ENCODE results near the gene GRIK3.

DNA sequence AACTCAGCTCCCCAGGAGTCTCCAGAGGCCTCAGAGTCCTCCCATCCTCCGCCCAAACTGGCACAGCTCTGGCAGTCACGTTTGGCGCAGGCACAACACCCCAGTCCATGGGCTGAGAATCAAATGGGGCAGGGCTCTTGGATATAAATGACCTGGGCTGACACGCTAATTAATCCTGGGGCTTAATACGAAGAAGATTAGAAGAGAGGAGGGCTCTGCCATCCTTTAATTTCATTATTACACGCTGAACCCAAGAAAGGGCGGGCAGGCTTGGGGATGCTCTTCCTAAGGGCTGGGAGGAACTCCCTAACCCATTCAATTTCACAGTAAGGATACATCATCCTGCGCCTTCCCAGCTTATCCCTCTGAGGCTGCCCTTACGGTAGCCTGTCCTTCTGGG, 2.4 kb downstream of the GRIK3 start:
- TF ChIP-seq JUN (CRISPR knock-in tag; IDR thresholded peaks at IDR 0.05) (no peak), RELA (CRISPR knock-in tag; IDR thresholded peaks at IDR 0.05; ENCODE audit: borderline replicate concordance) (no peak), ZNF317 (CRISPR knock-in tag; IDR thresholded peaks at IDR 0.05; ENCODE audit: borderline replicate concordance, low read depth) (no peak)
- TF ChIP-seq, protein P1, sequence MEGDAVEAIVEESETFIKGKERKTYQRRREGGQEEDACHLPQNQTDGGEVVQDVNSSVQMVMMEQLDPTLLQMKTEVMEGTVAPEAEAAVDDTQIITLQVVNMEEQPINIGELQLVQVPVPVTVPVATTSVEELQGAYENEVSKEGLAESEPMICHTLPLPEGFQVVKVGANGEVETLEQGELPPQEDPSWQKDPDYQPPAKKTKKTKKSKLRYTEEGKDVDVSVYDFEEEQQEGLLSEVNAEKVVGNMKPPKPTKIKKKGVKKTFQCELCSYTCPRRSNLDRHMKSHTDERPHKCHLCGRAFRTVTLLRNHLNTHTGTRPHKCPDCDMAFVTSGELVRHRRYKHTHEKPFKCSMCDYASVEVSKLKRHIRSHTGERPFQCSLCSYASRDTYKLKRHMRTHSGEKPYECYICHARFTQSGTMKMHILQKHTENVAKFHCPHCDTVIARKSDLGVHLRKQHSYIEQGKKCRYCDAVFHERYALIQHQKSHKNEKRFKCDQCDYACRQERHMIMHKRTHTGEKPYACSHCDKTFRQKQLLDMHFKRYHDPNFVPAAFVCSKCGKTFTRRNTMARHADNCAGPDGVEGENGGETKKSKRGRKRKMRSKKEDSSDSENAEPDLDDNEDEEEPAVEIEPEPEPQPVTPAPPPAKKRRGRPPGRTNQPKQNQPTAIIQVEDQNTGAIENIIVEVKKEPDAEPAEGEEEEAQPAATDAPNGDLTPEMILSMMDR (IDR thresholded peaks at IDR 0.05), result no peak
- TF ChIP-seq, protein P2, sequence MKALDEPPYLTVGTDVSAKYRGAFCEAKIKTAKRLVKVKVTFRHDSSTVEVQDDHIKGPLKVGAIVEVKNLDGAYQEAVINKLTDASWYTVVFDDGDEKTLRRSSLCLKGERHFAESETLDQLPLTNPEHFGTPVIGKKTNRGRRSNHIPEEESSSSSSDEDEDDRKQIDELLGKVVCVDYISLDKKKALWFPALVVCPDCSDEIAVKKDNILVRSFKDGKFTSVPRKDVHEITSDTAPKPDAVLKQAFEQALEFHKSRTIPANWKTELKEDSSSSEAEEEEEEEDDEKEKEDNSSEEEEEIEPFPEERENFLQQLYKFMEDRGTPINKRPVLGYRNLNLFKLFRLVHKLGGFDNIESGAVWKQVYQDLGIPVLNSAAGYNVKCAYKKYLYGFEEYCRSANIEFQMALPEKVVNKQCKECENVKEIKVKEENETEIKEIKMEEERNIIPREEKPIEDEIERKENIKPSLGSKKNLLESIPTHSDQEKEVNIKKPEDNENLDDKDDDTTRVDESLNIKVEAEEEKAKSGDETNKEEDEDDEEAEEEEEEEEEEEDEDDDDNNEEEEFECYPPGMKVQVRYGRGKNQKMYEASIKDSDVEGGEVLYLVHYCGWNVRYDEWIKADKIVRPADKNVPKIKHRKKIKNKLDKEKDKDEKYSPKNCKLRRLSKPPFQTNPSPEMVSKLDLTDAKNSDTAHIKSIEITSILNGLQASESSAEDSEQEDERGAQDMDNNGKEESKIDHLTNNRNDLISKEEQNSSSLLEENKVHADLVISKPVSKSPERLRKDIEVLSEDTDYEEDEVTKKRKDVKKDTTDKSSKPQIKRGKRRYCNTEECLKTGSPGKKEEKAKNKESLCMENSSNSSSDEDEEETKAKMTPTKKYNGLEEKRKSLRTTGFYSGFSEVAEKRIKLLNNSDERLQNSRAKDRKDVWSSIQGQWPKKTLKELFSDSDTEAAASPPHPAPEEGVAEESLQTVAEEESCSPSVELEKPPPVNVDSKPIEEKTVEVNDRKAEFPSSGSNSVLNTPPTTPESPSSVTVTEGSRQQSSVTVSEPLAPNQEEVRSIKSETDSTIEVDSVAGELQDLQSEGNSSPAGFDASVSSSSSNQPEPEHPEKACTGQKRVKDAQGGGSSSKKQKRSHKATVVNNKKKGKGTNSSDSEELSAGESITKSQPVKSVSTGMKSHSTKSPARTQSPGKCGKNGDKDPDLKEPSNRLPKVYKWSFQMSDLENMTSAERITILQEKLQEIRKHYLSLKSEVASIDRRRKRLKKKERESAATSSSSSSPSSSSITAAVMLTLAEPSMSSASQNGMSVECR (CRISPR knock-in tag; IDR thresholded peaks at IDR 0.05; ENCODE audit: borderline replicate concordance), result no peak
- TF ChIP-seq, protein P3, sequence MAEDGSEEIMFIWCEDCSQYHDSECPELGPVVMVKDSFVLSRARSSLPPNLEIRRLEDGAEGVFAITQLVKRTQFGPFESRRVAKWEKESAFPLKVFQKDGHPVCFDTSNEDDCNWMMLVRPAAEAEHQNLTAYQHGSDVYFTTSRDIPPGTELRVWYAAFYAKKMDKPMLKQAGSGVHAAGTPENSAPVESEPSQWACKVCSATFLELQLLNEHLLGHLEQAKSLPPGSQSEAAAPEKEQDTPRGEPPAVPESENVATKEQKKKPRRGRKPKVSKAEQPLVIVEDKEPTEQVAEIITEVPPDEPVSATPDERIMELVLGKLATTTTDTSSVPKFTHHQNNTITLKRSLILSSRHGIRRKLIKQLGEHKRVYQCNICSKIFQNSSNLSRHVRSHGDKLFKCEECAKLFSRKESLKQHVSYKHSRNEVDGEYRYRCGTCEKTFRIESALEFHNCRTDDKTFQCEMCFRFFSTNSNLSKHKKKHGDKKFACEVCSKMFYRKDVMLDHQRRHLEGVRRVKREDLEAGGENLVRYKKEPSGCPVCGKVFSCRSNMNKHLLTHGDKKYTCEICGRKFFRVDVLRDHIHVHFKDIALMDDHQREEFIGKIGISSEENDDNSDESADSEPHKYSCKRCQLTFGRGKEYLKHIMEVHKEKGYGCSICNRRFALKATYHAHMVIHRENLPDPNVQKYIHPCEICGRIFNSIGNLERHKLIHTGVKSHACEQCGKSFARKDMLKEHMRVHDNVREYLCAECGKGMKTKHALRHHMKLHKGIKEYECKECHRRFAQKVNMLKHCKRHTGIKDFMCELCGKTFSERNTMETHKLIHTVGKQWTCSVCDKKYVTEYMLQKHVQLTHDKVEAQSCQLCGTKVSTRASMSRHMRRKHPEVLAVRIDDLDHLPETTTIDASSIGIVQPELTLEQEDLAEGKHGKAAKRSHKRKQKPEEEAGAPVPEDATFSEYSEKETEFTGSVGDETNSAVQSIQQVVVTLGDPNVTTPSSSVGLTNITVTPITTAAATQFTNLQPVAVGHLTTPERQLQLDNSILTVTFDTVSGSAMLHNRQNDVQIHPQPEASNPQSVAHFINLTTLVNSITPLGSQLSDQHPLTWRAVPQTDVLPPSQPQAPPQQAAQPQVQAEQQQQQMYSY (CRISPR knock-in tag; IDR thresholded peaks at IDR 0.05), result no peak

Measured in WTC11 (cell line).